HEK293T (cell line): ENCODE results near the gene PSKH1.

Experiments used
- BHLHE40 ChIP-seq: fragments of 450-650 bp; IDR thresholded peaks from 2 replicates; pipeline ENCODE4 v1.6.1; 2016; ENCODE audit warnings: mild to moderate bottlenecking, moderate library complexity, borderline replicate concordance
- CTBP1 ChIP-seq: fragments of 450-650 bp; IDR thresholded peaks from 2 replicates; pipeline ENCODE4 v1.6.1; 2016; ENCODE audit warnings: borderline replicate concordance
- ELF4 ChIP-seq: fragments of 450-650 bp; IDR thresholded peaks from 2 replicates; pipeline ENCODE4 v1.6.1; 2017; ENCODE audit warnings: antibody characterized with exemption
- FOXA1 ChIP-seq: fragments of 450-650 bp; IDR thresholded peaks from 2 replicates; pipeline ENCODE4 v1.6.1; 2016; ENCODE audit warnings: mild to moderate bottlenecking
- FOXK2 ChIP-seq: fragments of 450-650 bp; IDR thresholded peaks from 2 replicates; pipeline ENCODE4 v1.6.1; 2016; ENCODE audit warnings: mild to moderate bottlenecking
- FOXM1 ChIP-seq: fragments of 450-650 bp; IDR thresholded peaks from 2 replicates; pipeline ENCODE4 v1.6.1; 2017; ENCODE audit warnings: mild to moderate bottlenecking, borderline replicate concordance
- HDGF ChIP-seq: fragments of 450-650 bp; IDR thresholded peaks from 2 replicates; pipeline ENCODE4 v1.6.1; 2017; ENCODE audit warnings: antibody characterized with exemption, borderline replicate concordance
- LEF1 ChIP-seq: fragments of 450-650 bp; IDR thresholded peaks from 2 replicates; pipeline ENCODE4 v1.6.1; 2017; ENCODE audit warnings: mild to moderate bottlenecking, borderline replicate concordance
- PKNOX1 ChIP-seq: fragments of 450-650 bp; IDR thresholded peaks from 2 replicates; pipeline ENCODE4 v1.6.1; 2016
- SP1 ChIP-seq: fragments of 450-650 bp; IDR thresholded peaks from 2 replicates; pipeline ENCODE4 v1.6.1; 2017
- SUZ12 ChIP-seq: fragments of 450-650 bp; IDR thresholded peaks from 2 replicates; pipeline ENCODE4 v1.6.1; 2016; ENCODE audit warnings: mild to moderate bottlenecking
- TARDBP ChIP-seq: fragments of 450-650 bp; IDR thresholded peaks from 2 replicates; pipeline ENCODE4 v1.6.1; 2016
- ZNF384 ChIP-seq: fragments of 450-650 bp; IDR thresholded peaks from 2 replicates; pipeline ENCODE4 v1.6.1; 2016

- TF ChIP-seq SP1: no peak
- TF ChIP-seq LEF1: no peak
- TF ChIP-seq FOXK2: no peak
- TF ChIP-seq ZNF384: no peak
- TF ChIP-seq TARDBP: no peak
- TF ChIP-seq FOXM1: no peak
- no peak for TF ChIP-seq FOXA1
- no peak for TF ChIP-seq HDGF
- TF ChIP-seq BHLHE40: no peak
- no peak for TF ChIP-seq PKNOX1
- no peak for TF ChIP-seq SUZ12
- no peak for TF ChIP-seq ELF4
- TF ChIP-seq CTBP1: no peak
Observed at GRCh38 chr16:67886387-67886786, 6.7 kb upstream of the PSKH1 start.
